ENCODE data around the gene CASP3.

DNA sequence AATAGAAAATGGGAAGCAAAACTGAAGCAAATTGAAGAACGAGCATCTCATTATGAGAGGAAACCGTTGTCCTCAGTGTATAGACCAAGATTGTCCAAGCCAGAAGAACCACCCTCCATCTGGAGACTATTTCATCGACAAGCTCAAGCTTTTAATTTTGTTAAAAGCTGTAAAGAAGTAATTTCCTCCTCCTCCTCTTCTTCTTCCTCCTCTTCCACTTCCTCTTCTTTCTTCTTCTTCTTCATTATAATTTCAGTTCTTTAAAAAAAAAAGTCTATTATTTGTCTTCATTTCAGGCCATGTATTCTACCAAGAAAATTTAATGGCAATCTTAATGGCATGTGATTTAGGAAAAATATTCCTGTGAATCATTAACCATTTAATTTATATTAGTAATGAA is 7.9 kb upstream of the CASP3 start:
- TF ChIP-seq RAD21 (IDR thresholded peaks at IDR 0.05; ENCODE audit: low read length), result no peak
- TF ChIP-seq, protein P1, sequence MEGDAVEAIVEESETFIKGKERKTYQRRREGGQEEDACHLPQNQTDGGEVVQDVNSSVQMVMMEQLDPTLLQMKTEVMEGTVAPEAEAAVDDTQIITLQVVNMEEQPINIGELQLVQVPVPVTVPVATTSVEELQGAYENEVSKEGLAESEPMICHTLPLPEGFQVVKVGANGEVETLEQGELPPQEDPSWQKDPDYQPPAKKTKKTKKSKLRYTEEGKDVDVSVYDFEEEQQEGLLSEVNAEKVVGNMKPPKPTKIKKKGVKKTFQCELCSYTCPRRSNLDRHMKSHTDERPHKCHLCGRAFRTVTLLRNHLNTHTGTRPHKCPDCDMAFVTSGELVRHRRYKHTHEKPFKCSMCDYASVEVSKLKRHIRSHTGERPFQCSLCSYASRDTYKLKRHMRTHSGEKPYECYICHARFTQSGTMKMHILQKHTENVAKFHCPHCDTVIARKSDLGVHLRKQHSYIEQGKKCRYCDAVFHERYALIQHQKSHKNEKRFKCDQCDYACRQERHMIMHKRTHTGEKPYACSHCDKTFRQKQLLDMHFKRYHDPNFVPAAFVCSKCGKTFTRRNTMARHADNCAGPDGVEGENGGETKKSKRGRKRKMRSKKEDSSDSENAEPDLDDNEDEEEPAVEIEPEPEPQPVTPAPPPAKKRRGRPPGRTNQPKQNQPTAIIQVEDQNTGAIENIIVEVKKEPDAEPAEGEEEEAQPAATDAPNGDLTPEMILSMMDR (IDR thresholded peaks at IDR 0.05), result no peak
